Measurements from ENCODE around the gene GCA. TPM values are rescaled to one million over a fixed set of nuclear protein-coding genes. Genes with fewer than 3 reads are reported as not detected.

GCA gene
- polyA plus RNA-seq, 3 donors = 31.6 to 36.9 (median 36.2) TPM

DNA sequence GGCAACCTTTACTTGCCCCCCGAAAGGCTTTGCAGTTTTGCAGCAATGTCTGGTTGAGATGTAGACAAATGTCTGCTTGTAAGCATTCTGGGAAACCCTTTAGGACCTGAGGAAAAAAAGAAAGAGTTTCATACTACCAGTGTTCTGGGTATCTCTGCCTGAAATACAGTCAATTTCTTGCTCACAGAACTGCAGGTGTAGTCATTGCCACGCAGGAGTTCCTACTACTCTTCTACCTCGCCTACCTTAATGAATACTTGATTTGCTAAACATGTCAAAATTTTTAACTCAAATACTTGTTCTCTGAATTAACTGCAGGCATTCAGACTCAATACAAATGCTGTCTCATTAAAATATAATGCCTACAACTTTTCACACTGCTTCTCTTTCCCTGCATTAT, 56.4 kb downstream of the GCA start:
- no peak for DNase-seq

- no peak for DNase-seq
Measured at GRCh38 chr2:162401871-162402270, 57.9 kb downstream of the GCA start.

GRCh38 chr2:162403884-162404283, 60.0 kb downstream of the GCA start:
- no peak for DNase-seq

Other genes with a start within 250 kb of the GCA start
- gene GCG, start 191.9 kb upstream of the GCA start, polyA plus RNA-seq (ENCODE audit: insufficient read length in 3 of 3) = not detected
- gene FAP, start 100.7 kb upstream of the GCA start, polyA plus RNA-seq (ENCODE audit: insufficient read length in 3 of 3) = 10 to 100 TPM in 1 of 3 donors, 1 to 10 TPM in 2; 5.5 to 10.1 (median 9.3) TPM
- 1 to 10 TPM; 5.4 to 7.6 (median 5.6) TPM for gene IFIH1, start 25.4 kb upstream of the GCA start, polyA plus RNA-seq (ENCODE audit: insufficient read length in 3 of 3)

All from renal pelvis (tissue), 4 donors.